Fibroblast of lung (primary cell): ENCODE results near the gene HIBADH. TPM values are rescaled to one million over a fixed set of nuclear protein-coding genes. Genes with fewer than 3 reads are reported as not detected.

Experiments used
- DNase-seq, 2 donors: peaks; one replicate each; pipeline versions ENCODE4 v3.0.0 to v3.0.0-alpha.2; 2010; ENCODE audit warnings: low read depth in 2 of 2
- H2AFZ ChIP-seq: 2 replicates; pipeline ENCODE4 v1.5.1; 2012; ENCODE audit warnings: low read length, control low read depth, inconsistent platforms
- H3K27ac ChIP-seq: 2 replicates; pipeline ENCODE4 v1.5.1; 2011; ENCODE audit warnings: low read length, control low read depth; ENCODE audit not compliant: insufficient read depth
- H3K27me3 ChIP-seq: 2 replicates; pipeline ENCODE4 v1.5.1; 2011; ENCODE audit warnings: mild to moderate bottlenecking, low read length; ENCODE audit not compliant: control insufficient read depth, insufficient read depth
- H3K36me3 ChIP-seq: 2 replicates; pipeline ENCODE4 v1.5.1; 2011; ENCODE audit warnings: low read length; ENCODE audit not compliant: control insufficient read depth, insufficient read depth
- H3K4me1 ChIP-seq: 2 replicates; pipeline ENCODE4 v1.5.1; 2011; ENCODE audit warnings: low read length; ENCODE audit not compliant: control insufficient read depth, insufficient read depth; ENCODE audit errors: extremely low read depth
- H3K4me2 ChIP-seq: 2 replicates; pipeline ENCODE4 v1.5.1; 2011; ENCODE audit warnings: low read length, control low read depth; ENCODE audit not compliant: insufficient read depth; ENCODE audit errors: extremely low read depth
- H3K4me3 ChIP-seq, 4 experiments: fragments of 200-600 bp in 1 of 4; sonication (generic) in 1 of 4; replicated peaks in 1 of 4; 2 replicates each; pipeline ENCODE4 v1.5.1; 2011 to 2016; ENCODE audit warnings: low read length in 4 of 4, low read depth in 3 of 4, mild to moderate bottlenecking in 3 of 4, control low read depth in 2 of 4, inconsistent platforms in 1 of 4, mixed read lengths in 1 of 4; ENCODE audit not compliant: insufficient read depth in 1 of 4; ENCODE audit errors: control extremely low read depth in 1 of 4
- H3K79me2 ChIP-seq: 2 replicates; pipeline ENCODE4 v1.5.1; 2012; ENCODE audit warnings: mild to moderate bottlenecking, low read length, inconsistent platforms; ENCODE audit not compliant: control insufficient read depth, insufficient read depth
- H3K9ac ChIP-seq: 2 replicates; pipeline ENCODE4 v1.5.1; 2011; ENCODE audit warnings: mild to moderate bottlenecking, low read length, control low read depth; ENCODE audit not compliant: insufficient read depth
- H3K9me3 ChIP-seq: 2 replicates; pipeline ENCODE4 v1.5.1; 2012; ENCODE audit warnings: low read depth, low read length; ENCODE audit not compliant: control insufficient read depth, insufficient read depth
- H4K20me1 ChIP-seq: 2 replicates; pipeline ENCODE4 v1.5.1; 2011; ENCODE audit warnings: low read length; ENCODE audit not compliant: control insufficient read depth, insufficient read depth; ENCODE audit errors: extremely low read depth
- EZH2 ChIP-seq: IDR thresholded peaks from 2 replicates; pipeline ENCODE4 v1.5.1; 2012; ENCODE audit warnings: low read length, control low read depth, mild to moderate bottlenecking; ENCODE audit errors: missing control alignments
- polyA plus RNA-seq, 2 donors: library from polyadenylated mRNA; depleted of rRNA in 1 of 2; stranded (reverse) in 1 of 2; unstranded in 1 of 2; fragments of >200 nt; gene quantifications; 2 replicates each; pipeline ENCODE4 v1.2.1, GENCODE V29; 2011 to 2012; ENCODE audit warnings: missing spikeins in 1 of 2
- total RNA-seq: library from RNA; depleted of rRNA; stranded (reverse); fragments of >200 nt; gene quantifications from 2 replicates; pipeline ENCODE4 v1.2.1, GENCODE V29; 2014
- TF ChIP-seq, protein P1 (sequence below), 2 donors: IDR thresholded peaks in 1 of 2; conservative IDR thresholded peaks in 1 of 2; 1 replicate in 1 of 2; 2 replicates in 1 of 2; pipeline ENCODE4 v1.5.1; 2011 to 2012; ENCODE audit warnings: low read length in 2 of 2, control low read depth in 1 of 2, inconsistent platforms in 1 of 2, low read depth in 1 of 2, mild to moderate bottlenecking in 1 of 2

Gene HIBADH
- total and polyA plus RNA-seq, 2 donors (not counting 1 experiment from before 2014, with no cell fraction given) = 88.7 to 96.0 TPM

DNA sequence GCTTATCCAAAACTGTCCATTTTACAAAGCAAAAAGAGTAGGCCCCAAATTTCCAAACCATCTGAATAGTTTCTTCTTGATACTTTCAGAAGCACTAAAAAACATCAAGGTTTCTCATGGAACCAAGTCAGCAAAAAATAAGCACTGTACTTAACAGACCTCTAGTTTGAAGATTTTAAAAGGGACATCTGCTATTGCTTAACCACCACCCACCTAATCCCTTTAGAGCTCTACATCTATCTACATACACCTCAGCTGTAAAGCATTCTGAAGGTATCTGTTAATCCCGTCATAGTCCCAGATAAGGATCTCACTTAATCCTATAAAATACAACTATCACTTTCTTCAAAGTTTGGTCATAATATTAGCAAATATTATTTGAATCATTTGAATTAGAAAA lies 72.3 kb downstream of the HIBADH start:
- Histone ChIP-seq H3K36me3 (no peaks in the 10 kb centered on the region), H3K27ac (no peak overlapping the region), H4K20me1 (no peaks in the 10 kb centered on the region), H3K79me2 (no peaks in the 10 kb centered on the region), H3K9ac (no peak overlapping the region), H3K4me3 (no peak overlapping the region), H2AFZ (no peak overlapping the region), H3K4me1 (no peaks in the 10 kb centered on the region), H3K4me2 (no peak overlapping the region), H3K27me3 (no peaks in the 10 kb centered on the region), H3K9me3 (no peaks in the 10 kb centered on the region)
- TF ChIP-seq, protein P1, sequence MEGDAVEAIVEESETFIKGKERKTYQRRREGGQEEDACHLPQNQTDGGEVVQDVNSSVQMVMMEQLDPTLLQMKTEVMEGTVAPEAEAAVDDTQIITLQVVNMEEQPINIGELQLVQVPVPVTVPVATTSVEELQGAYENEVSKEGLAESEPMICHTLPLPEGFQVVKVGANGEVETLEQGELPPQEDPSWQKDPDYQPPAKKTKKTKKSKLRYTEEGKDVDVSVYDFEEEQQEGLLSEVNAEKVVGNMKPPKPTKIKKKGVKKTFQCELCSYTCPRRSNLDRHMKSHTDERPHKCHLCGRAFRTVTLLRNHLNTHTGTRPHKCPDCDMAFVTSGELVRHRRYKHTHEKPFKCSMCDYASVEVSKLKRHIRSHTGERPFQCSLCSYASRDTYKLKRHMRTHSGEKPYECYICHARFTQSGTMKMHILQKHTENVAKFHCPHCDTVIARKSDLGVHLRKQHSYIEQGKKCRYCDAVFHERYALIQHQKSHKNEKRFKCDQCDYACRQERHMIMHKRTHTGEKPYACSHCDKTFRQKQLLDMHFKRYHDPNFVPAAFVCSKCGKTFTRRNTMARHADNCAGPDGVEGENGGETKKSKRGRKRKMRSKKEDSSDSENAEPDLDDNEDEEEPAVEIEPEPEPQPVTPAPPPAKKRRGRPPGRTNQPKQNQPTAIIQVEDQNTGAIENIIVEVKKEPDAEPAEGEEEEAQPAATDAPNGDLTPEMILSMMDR (conservative IDR thresholded peaks at IDR 0.05 in 1 of 2, IDR thresholded peaks at IDR 0.05 in 1 of 2; ENCODE audit: low read depth in 1 of 2, low read length in 2 of 2) = no peak
- TF ChIP-seq EZH2 = no peak
- no peak for DNase-seq

DNA sequence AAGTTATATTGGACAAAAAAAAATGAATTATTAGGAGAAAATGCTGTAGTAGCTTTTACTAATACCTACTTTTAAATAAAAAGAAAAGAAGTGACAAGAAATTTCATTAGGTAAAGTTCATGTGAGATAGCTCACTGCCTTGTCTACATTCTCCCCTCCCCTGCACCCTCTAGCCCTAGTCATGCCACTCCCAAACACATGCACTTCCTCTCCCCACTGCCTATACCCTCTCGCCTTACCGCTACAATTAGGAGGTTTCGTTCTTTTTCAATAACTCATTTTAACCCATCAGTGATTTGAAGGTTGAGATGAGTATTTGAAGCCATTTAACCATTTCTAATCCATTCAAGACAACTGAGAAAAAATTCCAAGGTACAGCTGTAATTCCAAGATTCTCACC lies 75.3 kb downstream of the HIBADH start:
- Histone ChIP-seq H3K4me1 (no peaks in the 10 kb centered on the region), H4K20me1 (no peaks in the 10 kb centered on the region), H3K4me2 (no peak overlapping the region), H3K27ac (no peak overlapping the region), H3K9ac (no peak overlapping the region), H3K4me3 (no peak overlapping the region), H3K27me3 (no peaks in the 10 kb centered on the region), H3K79me2 (no peaks in the 10 kb centered on the region), H2AFZ (no peak overlapping the region), H3K9me3 (no peaks in the 10 kb centered on the region), H3K36me3 (no peaks in the 10 kb centered on the region)
- no peak for TF ChIP-seq EZH2
- TF ChIP-seq, protein P1 (conservative IDR thresholded peaks at IDR 0.05 in 1 of 2, IDR thresholded peaks at IDR 0.05 in 1 of 2; ENCODE audit: low read depth in 1 of 2, low read length in 2 of 2) = no peak
- no peak for DNase-seq

DNA sequence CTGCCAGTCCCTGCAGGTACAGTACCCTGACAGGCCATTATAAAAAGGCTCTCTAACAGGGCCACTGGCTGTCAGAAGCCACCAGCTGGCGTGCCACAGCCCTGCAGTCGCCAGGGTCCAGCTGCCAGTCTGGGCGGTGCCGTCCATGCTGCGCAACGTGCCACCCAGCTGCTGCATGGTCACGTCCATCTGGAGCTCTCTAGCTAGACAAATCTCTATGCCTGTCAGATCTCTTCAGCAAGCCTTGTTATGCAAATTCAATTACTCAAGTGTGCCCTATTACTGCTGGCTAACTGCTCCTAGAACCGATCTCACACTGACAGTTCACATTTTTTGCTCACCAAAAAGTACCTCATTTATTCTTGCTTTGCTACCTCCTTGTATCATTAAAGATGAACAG lies 75.9 kb downstream of the HIBADH start:
- Histone ChIP-seq H3K4me3 (no peak overlapping the region), H3K27me3 (no peaks in the 10 kb centered on the region), H3K9me3 (no peaks in the 10 kb centered on the region), H3K36me3 (no peaks in the 10 kb centered on the region), H4K20me1 (no peaks in the 10 kb centered on the region), H3K9ac (no peak overlapping the region), H3K4me1 (no peaks in the 10 kb centered on the region), H3K27ac (no peak overlapping the region), H3K4me2 (no peak overlapping the region), H3K79me2 (no peaks in the 10 kb centered on the region), H2AFZ (no peak overlapping the region)
- DNase-seq = no peak
- no peak for TF ChIP-seq EZH2
